PFSK-1 (cell line): Measurements from ENCODE around the gene STK11.

Experiments
- FOXP2 ChIP-seq: optimal IDR thresholded peaks from 2 replicates; pipeline ENCODE3; 2011; ENCODE audit warnings: borderline replicate concordance, control low read depth, inconsistent platforms; ENCODE audit not compliant: insufficient read depth; ENCODE audit errors: extremely low read length, extremely low read depth
- POLR2AphosphoS5 ChIP-seq: IDR thresholded peaks from 2 replicates; pipeline ENCODE4 v1.6.1; 2012; ENCODE audit warnings: low read depth, mild to moderate bottlenecking, control low read depth, low read length, moderate library complexity
- SIN3A ChIP-seq: IDR thresholded peaks from 2 replicates; pipeline ENCODE4 v1.6.1; 2012; ENCODE audit warnings: mild to moderate bottlenecking, low read length, moderate library complexity, borderline replicate concordance; ENCODE audit not compliant: insufficient read depth
- TAF1 ChIP-seq: IDR thresholded peaks from 2 replicates; pipeline ENCODE4 v1.6.1; 2012; ENCODE audit warnings: low read length, control low read depth, borderline replicate concordance; ENCODE audit not compliant: insufficient read depth
- TF ChIP-seq, protein P1 (sequence below), 2 experiments: IDR thresholded peaks; 2 replicates each; pipeline versions ENCODE4 v1.6.1 to v1.8.0; 2011 to 2012; ENCODE audit warnings: low read depth in 2 of 2, low read length in 2 of 2, control low read depth in 1 of 2, inconsistent platforms in 1 of 2, mild to moderate bottlenecking in 1 of 2, moderate library complexity in 1 of 2; ENCODE audit not compliant: insufficient read depth in 1 of 2

Gene STK11

DNA sequence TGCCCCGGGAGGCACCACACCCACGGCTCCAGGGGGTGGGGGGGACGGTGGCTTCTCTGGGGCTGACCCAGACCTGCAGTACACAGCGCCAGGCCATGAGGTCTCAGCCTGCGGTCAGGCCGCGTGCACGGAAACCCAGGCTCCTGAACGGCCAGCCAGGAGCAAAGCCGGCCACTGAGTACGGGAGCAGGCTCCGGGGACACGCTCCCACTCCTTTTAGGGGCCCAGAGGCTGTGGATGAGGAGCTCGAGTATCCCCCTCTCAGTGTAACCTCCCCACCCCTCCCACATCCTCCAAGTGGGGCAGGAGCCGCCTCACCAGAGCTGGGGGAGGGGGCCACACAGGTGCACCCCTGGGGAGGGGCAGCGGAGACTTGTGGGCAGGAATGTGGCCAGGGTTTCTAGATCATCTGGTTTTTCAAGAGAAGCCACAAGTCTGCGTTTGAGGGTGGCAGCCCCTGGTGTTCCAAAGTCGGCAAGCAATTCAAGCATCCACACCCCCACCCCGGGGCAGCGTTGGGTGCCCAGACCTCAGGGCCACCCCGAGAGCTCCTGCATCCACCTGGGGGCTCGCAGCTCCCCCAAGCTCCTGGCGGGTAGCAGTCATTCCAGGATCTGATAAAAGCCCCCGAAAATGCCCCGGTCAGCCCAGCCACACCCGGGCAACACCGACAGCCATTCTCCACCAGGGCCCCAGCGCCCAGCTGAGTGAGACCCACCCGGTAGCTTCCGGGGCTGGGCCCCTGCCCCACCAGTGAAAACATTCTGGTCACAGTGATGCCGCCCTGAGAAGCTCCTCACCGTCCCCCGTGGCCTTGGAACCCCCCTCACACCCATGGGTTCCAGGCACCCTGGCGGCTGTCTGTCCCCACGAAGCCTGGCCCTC is 37.6 kb upstream of the STK11 start:
- TF ChIP-seq, protein P1, sequence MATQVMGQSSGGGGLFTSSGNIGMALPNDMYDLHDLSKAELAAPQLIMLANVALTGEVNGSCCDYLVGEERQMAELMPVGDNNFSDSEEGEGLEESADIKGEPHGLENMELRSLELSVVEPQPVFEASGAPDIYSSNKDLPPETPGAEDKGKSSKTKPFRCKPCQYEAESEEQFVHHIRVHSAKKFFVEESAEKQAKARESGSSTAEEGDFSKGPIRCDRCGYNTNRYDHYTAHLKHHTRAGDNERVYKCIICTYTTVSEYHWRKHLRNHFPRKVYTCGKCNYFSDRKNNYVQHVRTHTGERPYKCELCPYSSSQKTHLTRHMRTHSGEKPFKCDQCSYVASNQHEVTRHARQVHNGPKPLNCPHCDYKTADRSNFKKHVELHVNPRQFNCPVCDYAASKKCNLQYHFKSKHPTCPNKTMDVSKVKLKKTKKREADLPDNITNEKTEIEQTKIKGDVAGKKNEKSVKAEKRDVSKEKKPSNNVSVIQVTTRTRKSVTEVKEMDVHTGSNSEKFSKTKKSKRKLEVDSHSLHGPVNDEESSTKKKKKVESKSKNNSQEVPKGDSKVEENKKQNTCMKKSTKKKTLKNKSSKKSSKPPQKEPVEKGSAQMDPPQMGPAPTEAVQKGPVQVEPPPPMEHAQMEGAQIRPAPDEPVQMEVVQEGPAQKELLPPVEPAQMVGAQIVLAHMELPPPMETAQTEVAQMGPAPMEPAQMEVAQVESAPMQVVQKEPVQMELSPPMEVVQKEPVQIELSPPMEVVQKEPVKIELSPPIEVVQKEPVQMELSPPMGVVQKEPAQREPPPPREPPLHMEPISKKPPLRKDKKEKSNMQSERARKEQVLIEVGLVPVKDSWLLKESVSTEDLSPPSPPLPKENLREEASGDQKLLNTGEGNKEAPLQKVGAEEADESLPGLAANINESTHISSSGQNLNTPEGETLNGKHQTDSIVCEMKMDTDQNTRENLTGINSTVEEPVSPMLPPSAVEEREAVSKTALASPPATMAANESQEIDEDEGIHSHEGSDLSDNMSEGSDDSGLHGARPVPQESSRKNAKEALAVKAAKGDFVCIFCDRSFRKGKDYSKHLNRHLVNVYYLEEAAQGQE (IDR thresholded peaks at IDR 0.05; ENCODE audit: insufficient read depth in 1 of 2, low read depth in 2 of 2, low read length in 2 of 2) = no peak

DNA sequence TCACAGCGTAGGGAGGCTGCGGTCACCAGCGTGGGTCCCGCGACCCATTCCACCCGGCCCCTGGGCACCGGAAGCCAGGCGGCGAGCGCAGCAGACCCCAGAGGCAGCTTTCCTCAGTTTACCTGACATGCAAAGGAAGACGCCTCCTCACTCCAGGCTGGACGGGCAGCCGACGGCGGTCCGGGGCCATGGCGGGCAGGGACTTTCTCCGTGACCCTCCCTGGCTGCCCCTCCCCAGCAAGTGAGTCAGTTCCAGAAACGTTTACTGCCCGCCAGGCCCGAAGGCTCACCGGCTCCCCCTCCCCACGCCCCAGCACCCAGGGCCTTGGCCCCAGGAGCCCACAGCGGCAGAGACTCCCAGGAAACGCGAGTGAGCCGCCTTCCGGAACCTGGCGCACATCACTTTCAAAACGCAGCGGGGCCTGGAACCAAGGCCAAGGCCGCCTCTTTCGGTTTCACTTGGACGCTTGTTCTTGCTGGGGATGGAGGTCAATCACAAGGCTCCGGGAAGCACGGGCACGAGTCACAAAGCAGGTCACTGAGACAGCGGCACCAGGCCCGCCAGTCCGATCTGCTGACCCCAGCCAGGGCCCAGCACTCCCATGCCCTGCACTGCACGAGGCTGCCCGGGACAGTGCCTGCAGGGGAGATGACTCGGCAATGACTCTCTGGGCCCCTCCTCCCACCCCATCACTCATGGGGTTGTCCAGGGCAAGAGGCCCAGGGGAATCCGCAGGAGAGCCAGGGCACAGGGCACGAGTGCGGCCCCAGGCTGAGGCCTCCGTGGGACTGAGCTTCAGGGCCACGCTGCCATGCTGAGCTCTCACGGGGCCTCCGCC is 36.8 kb upstream of the STK11 start:
- TF ChIP-seq, protein P1 (IDR thresholded peaks at IDR 0.05; ENCODE audit: insufficient read depth in 1 of 2, low read depth in 2 of 2, low read length in 2 of 2) = no peak
- TF ChIP-seq FOXP2 (no peak), SIN3A (no peak), POLR2AphosphoS5 (no peak), TAF1 (no peak)

DNA sequence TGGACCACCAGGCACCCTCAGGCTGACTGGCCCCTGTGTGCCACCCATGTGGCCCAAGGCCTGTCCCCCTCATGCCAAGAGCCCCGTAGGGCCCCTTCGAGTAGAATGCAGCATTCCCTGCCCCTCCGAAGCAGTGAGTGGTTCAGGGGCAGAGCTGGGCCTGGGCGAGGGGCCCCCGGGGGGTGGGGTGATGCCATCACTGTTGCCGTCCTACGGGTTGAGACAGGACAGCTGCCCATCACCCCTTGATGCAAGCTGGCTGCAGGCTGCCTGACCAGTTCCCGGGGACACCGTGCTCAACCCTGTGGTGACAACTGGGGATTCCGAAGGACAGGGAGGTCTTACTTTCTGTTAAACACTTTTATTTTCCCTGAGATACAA is 36.2 kb upstream of the STK11 start:
- TF ChIP-seq POLR2AphosphoS5 (no peak), FOXP2 (no peak), TAF1 (no peak), SIN3A (no peak)
- TF ChIP-seq, protein P1 (IDR thresholded peaks at IDR 0.05; ENCODE audit: insufficient read depth in 1 of 2, low read depth in 2 of 2, low read length in 2 of 2) = no peak

DNA sequence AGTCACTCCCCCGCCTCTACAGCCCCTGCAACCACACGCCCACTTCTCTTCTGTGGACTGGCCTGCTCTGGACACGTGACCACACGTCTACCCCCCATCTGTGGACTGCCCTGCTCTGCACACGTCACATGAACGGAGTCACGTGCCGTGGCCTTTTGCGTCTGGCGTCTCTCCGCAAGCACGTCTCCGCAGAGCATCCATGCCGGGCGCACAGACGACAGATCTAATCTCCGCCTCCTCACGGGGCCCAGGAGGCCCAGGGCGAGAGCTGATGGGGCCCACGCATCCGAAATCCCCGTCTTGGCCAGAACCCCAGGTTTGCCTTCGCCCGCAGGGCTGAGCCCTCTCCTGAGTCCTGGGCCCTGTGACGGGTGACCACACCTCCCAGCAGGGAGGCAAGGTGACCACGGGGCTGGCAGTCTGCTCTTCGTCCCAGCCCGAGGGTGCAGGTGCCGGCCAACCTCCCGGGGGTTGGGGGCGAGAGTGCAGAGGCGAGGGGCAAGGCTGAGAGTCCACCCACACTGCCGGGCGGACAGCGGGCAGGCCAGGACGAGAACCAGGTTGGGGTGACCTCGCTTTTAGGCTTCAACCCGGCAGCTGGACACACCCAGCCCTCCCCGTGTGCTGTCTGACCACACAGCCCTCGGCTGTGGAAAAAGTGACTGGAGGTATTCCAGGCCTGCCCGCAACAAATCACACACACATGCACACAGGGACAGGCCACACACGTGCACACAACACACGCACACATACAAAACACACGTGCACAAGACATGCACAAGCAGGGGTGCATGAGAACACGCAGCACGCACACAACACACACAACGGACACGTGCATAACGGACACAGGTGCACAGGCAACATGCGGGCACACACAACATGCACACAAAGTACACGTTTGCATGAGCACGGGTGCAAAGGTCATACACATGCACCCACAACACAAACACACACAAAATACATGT is 35.4 kb upstream of the STK11 start:
- TF ChIP-seq, protein P1 (IDR thresholded peaks at IDR 0.05; ENCODE audit: insufficient read depth in 1 of 2, low read depth in 2 of 2, low read length in 2 of 2) = no peak
- TF ChIP-seq TAF1 (no peak), POLR2AphosphoS5 (no peak), FOXP2 (no peak), SIN3A (no peak)
